Testis (tissue), 3 donors: ENCODE measurements around the gene CYP24A1. TPM values are rescaled to one million over a fixed set of nuclear protein-coding genes. Genes with fewer than 3 reads are reported as not detected.

ENCODE experiments used
- DNase-seq: peaks from one replicate; pipeline ENCODE4 v3.0.0-alpha.2; 2019
- H3K27ac ChIP-seq, 2 donors: fragments of 200-600 bp; sonication (generic); one replicate each; pipeline ENCODE4 v1.5.1; 2019
- H3K27me3 ChIP-seq: fragments of 200-600 bp; sonication (generic); one replicate; pipeline ENCODE4 v1.5.1; 2019
- H3K36me3 ChIP-seq: fragments of 200-600 bp; sonication (generic); one replicate; pipeline ENCODE4 v1.5.1; 2017; ENCODE audit warnings: low read depth; ENCODE audit errors: missing control alignments
- H3K4me1 ChIP-seq: fragments of 200-600 bp; sonication (generic); one replicate; pipeline ENCODE4 v1.5.1; 2019
- H3K4me3 ChIP-seq, 2 donors: fragments of 200-600 bp; sonication (generic); one replicate each; pipeline ENCODE4 v1.5.1; 2017 to 2019
- H3K9me3 ChIP-seq: fragments of 200-600 bp; sonication (generic); one replicate; pipeline ENCODE4 v1.5.1; 2017
- POLR2A ChIP-seq: fragments of 450-650 bp; IDR thresholded peaks from one replicate; pipeline ENCODE4 v1.6.1; 2017; ENCODE audit warnings: antibody characterized with exemption, mild to moderate bottlenecking, moderate library complexity
- WGBS, 2 donors: methylation state at CpG; one replicate each; pipeline ENCODE4 v1.1.5; 2018; 5-methylcytosine and 5-hydroxymethylcytosine counted together
- intact Hi-C: fragments of 100-400 bp; cut with DNase I; formaldehyde crosslinking; loops from one replicate; pipeline ENCODE4 v1.15.1; 2023; ENCODE audit warnings: low total_unique reads
- polyA plus RNA-seq: library from polyadenylated mRNA; stranded (reverse); fragments of 350-450 nt; fragmentation: Illumina TruSeq; extraction: RNeasy Lipid Tissue Mini Kit (QIAGEN cat#74804); gene quantifications from one replicate; pipeline ENCODE4 v1.2.3, GENCODE V29; 2014; ENCODE audit warnings: low read depth, low replicate concordance; ENCODE audit not compliant: insufficient read depth
- total RNA-seq, 2 donors: library from RNA; depleted of rRNA; stranded (reverse); fragments of >200 nt; gene quantifications; one replicate each; pipeline ENCODE4 v1.2.3, GENCODE V29; 2016
- TF ChIP-seq, protein P1 (sequence below), 3 experiments: fragments of 450-650 bp in 2 of 3; fragments of 200-600 bp in 1 of 3; sonication (generic) in 1 of 3; IDR thresholded peaks; one replicate each; pipeline ENCODE4 v1.5.1; 2016 to 2019; ENCODE audit warnings: antibody characterized with exemption in 3 of 3, mild to moderate bottlenecking in 2 of 3, moderate library complexity in 1 of 3

The CYP24A1 gene
- total and polyA plus RNA-seq, 3 donors from 2014 or later, result 0.43 to 0.94 TPM; not detected in 1

GRCh38 chr20:54180931-54181330 is 7.1 kb upstream of the CYP24A1 start:
- H3K27me3 ChIP-seq, result no peaks in the 10 kb centered on the region
- no peaks in the 10 kb centered on the region for H3K9me3 ChIP-seq
- TF ChIP-seq, protein P1, sequence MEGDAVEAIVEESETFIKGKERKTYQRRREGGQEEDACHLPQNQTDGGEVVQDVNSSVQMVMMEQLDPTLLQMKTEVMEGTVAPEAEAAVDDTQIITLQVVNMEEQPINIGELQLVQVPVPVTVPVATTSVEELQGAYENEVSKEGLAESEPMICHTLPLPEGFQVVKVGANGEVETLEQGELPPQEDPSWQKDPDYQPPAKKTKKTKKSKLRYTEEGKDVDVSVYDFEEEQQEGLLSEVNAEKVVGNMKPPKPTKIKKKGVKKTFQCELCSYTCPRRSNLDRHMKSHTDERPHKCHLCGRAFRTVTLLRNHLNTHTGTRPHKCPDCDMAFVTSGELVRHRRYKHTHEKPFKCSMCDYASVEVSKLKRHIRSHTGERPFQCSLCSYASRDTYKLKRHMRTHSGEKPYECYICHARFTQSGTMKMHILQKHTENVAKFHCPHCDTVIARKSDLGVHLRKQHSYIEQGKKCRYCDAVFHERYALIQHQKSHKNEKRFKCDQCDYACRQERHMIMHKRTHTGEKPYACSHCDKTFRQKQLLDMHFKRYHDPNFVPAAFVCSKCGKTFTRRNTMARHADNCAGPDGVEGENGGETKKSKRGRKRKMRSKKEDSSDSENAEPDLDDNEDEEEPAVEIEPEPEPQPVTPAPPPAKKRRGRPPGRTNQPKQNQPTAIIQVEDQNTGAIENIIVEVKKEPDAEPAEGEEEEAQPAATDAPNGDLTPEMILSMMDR (IDR thresholded peaks at IDR 0.05), result no peak
- no peak for TF ChIP-seq POLR2A
- intact Hi-C loops, result no loop called here
- H3K4me3 ChIP-seq, result no peak overlapping the region
- H3K4me1 ChIP-seq, result no peaks in the 10 kb centered on the region
- H3K27ac ChIP-seq, result no peak overlapping the region
- H3K36me3 ChIP-seq, result no peaks in the 10 kb centered on the region
- DNase-seq, result no peak
- 86% methylated on average over 1 of the region's 1 CpG for WGBS, 2 donors

- Histone ChIP-seq H3K27ac (no peak overlapping the region), H3K36me3 (no peaks in the 10 kb centered on the region), H3K9me3 (no peaks in the 10 kb centered on the region), H3K4me1 (peaks cover under 1% of the 10 kb centered on the region), H3K27me3 (no peaks in the 10 kb centered on the region), H3K4me3 (no peak overlapping the region)
- DNase-seq, result no peak
- no peak for TF ChIP-seq POLR2A
- TF ChIP-seq, protein P1 (IDR thresholded peaks at IDR 0.05), result no peak
- WGBS, 2 donors, result 68 to 81% methylated on average over 2 of the region's 2 CpGs
- intact Hi-C loops, result loop anchor here (10.0 kb wide), 1 partner anchor 1615 kb away; no protein-coding TSS in a partner anchor
These were observed 6.2 kb upstream of the CYP24A1 start for GRCh38 chr20:54179946-54180345.

DNA sequence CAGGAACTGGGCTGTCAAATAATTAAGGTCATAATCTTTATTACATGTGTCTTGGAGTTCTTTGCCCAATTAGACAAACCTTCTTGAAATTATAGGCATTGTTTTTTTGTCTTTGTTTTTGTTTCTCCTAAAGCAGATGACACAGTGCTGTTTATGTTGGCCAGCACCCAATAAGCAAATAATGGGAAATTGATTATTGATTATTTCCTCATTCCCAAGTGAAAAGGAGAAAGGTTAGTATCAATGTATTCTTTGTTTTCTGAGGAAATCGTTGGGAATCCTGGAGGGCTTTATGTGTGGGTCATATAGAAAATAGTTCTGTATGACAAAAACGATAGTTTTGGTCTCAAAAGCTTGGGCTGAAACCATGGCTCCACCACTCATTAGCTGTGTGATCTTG is 4.5 kb upstream of the CYP24A1 start:
- Histone ChIP-seq H3K36me3 (no peaks in the 10 kb centered on the region), H3K9me3 (no peaks in the 10 kb centered on the region), H3K4me1 (peaks cover 5% of the 10 kb centered on the region), H3K27ac (no peak overlapping the region), H3K4me3 (no peak overlapping the region), H3K27me3 (no peaks in the 10 kb centered on the region)
- WGBS, 2 donors, result 82 to 83% methylated on average over 2 of the region's 2 CpGs
- TF ChIP-seq, protein P1 (IDR thresholded peaks at IDR 0.05), result no peak
- no peak for TF ChIP-seq POLR2A
- intact Hi-C loops, result loop anchor here (10.0 kb wide), 1 partner anchor 1613 kb away; no protein-coding TSS in a partner anchor
- DNase-seq, result no peak

GRCh38 chr20:54177378-54177777 is 3.6 kb upstream of the CYP24A1 start:
- WGBS, 2 donors, result 91 to 93% methylated on average over 6 of the region's 6 CpGs
- peaks cover 5% of the 10 kb centered on the region for H3K4me1 ChIP-seq
- no peak for TF ChIP-seq POLR2A
- TF ChIP-seq, protein P1 (IDR thresholded peaks at IDR 0.05), result no peak
- no peaks in the 10 kb centered on the region for H3K36me3 ChIP-seq
- no peak overlapping the region for H3K4me3 ChIP-seq
- H3K9me3 ChIP-seq, result no peaks in the 10 kb centered on the region
- H3K27ac ChIP-seq, result no peak overlapping the region
- no peaks in the 10 kb centered on the region for H3K27me3 ChIP-seq
- no peak for DNase-seq
- intact Hi-C loops, result loop anchor here (10.0 kb wide), 1 partner anchor 1613 kb away; no protein-coding TSS in a partner anchor

GRCh38 chr20:54176610-54177009 is 2.8 kb upstream of the CYP24A1 start:
- no peak for DNase-seq
- no peaks in the 10 kb centered on the region for H3K36me3 ChIP-seq
- H3K27me3 ChIP-seq, result no peaks in the 10 kb centered on the region
- no peak for TF ChIP-seq POLR2A
- TF ChIP-seq, protein P1 (IDR thresholded peaks at IDR 0.05), result no peak
- no peak overlapping the region for H3K27ac ChIP-seq
- H3K4me3 ChIP-seq, result no peak overlapping the region
- peaks cover 5% of the 10 kb centered on the region for H3K4me1 ChIP-seq
- intact Hi-C loops, result loop anchor here (10.0 kb wide), 1 partner anchor 1612 kb away; no protein-coding TSS in a partner anchor
- H3K9me3 ChIP-seq, result no peaks in the 10 kb centered on the region
- 72 to 74% methylated on average over 2 of the region's 2 CpGs for WGBS, 2 donors
